A673 (cell line): Measurements from ENCODE around the gene AGXT2. TPM values are rescaled to one million over a fixed set of nuclear protein-coding genes. Genes with fewer than 3 reads are reported as not detected.

Source experiments
- BruUV-seq: library from RNA; stranded (reverse); fragments of 400-500 nt; replicated peaks from 2 replicates; lab custom pipeline; 2021; lab: Mats Ljungman, UMichigan
- CTCF ChIA-PET: fragments of 300-600 bp; sonication (Branson Sonifier 250); formaldehyde crosslinking; loops from one replicate; lab custom pipeline; 2022; ENCODE audit warnings: antibody characterized with exemption; lab: Charles Lee
- POLR2A ChIA-PET: fragments of 300-600 bp; sonication (Branson Sonifier 250); formaldehyde crosslinking; loops from one replicate; lab custom pipeline; 2022; ENCODE audit warnings: antibody characterized with exemption; ENCODE audit not compliant: low non-redundant PET; lab: Charles Lee
- DNase-seq: peaks from one replicate; pipeline ENCODE4 v3.0.0-alpha.2; 2015; ENCODE audit warnings: low spot score
- H3K27ac ChIP-seq: fragments of 200-600 bp; sonication (generic); 2 replicates; pipeline ENCODE4 v1.5.1; 2016; ENCODE audit warnings: mixed run types, low read depth, mild to moderate bottlenecking, mixed read lengths, antibody characterized with exemption, low read length; ENCODE audit not compliant: poor library complexity, severe bottlenecking
- H3K27me3 ChIP-seq: fragments of 200-600 bp; sonication (generic); replicated peaks from 2 replicates; pipeline ENCODE4 v1.6.1; 2017; ENCODE audit warnings: mixed run types, low read depth, mild to moderate bottlenecking, mixed read lengths, antibody characterized with exemption, low read length; ENCODE audit not compliant: insufficient read depth, poor library complexity
- H3K36me3 ChIP-seq: fragments of 200-600 bp; sonication (generic); 2 replicates; pipeline ENCODE4 v1.6.1; 2016; ENCODE audit warnings: mixed run types, mild to moderate bottlenecking, mixed read lengths, antibody characterized with exemption, low read length; ENCODE audit not compliant: insufficient read depth, poor library complexity, severe bottlenecking
- H3K4me1 ChIP-seq: fragments of 200-600 bp; sonication (generic); 2 replicates; pipeline ENCODE4 v1.6.1; 2017; ENCODE audit warnings: mixed run types, mild to moderate bottlenecking, mixed read lengths, antibody characterized with exemption, low read length; ENCODE audit not compliant: insufficient read depth, poor library complexity, severe bottlenecking
- H3K4me3 ChIP-seq: fragments of 200-600 bp; sonication (generic); 2 replicates; pipeline ENCODE4 v1.5.1; 2016; ENCODE audit warnings: low read depth, mixed run types, mild to moderate bottlenecking, mixed read lengths, low read length; ENCODE audit not compliant: poor library complexity, severe bottlenecking
- H3K9me3 ChIP-seq: fragments of 200-600 bp; sonication (generic); 2 replicates; pipeline ENCODE4 v1.6.1; 2016; ENCODE audit warnings: mixed run types, low read depth, mild to moderate bottlenecking, mixed read lengths, antibody characterized with exemption, low read length; ENCODE audit not compliant: poor library complexity, severe bottlenecking
- EZH2 ChIP-seq: fragments of 200-600 bp; sonication (generic); IDR thresholded peaks from 2 replicates; pipeline ENCODE4 v1.6.1; 2017; ENCODE audit warnings: borderline replicate concordance, low read depth, mild to moderate bottlenecking, mixed read lengths, antibody characterized with exemption, low read length; ENCODE audit not compliant: poor library complexity, severe bottlenecking
- intact Hi-C: fragments of 100-400 bp; cut with micrococcal nuclease; formaldehyde crosslinking; loops from one replicate; pipeline ENCODE4 v1.10.0; 2022; ENCODE audit not compliant: unreplicated experiment
- total RNA-seq: library from RNA; stranded (reverse); gene quantifications from 2 replicates; pipeline ENCODE4 v1.2.3, GENCODE V29; 2021
- TF ChIP-seq, protein P1 (sequence below): fragments of 300-800, 200-600 bp; sonication (generic); conservative IDR thresholded peaks from 2 replicates; pipeline ENCODE4 v1.5.1; 2017; ENCODE audit warnings: low read depth, mild to moderate bottlenecking, antibody characterized with exemption, low read length, moderate library complexity, mixed read lengths

AGXT2 gene
- total RNA-seq, 1 experiment from 2014 or later, result not detected

DNA sequence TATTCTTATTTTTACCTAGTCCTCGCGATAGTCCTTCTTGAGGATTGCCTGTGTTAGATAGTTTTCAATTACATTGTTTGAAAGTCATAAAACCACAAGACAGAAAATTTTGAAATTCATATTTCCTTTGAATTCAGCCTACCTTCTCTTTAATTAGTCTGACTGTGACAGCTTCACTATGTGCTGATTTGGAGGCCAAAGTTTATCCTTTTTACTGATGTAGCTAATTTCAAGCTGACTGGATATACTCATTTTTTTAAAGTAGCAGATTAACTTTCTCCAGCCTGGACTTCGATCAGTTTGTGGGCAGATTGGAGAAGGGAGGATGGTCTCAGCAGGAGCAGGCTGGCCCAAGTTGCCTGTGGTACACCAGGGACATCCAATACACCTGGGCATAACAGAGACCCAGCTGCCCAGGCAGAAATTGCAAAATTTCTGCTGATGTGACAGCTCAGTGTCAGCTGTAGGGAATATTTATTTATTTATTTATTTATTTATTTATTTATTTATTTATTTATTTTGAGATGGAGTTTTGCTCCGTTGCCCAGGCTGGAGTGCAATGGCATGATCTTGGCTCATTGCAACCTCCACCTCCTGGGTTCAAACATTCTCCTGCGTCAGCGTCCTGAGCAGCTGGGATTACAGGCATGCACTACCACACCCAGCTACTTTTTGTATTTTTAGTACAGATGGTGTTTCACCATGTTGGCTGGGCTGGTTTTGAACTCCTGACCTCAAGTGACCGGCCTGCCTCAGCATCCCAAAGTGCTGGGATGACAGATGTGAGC lies 24.2 kb downstream of the AGXT2 start:
- intact Hi-C loops, result no loop called here
- Histone ChIP-seq H3K4me1 (no peaks in the 10 kb centered on the region), H3K9me3 (no peaks in the 10 kb centered on the region), H3K27me3 (no peaks in the 10 kb centered on the region), H3K4me3 (no peak overlapping the region), H3K27ac (no peak overlapping the region), H3K36me3 (no peaks in the 10 kb centered on the region)
- CTCF ChIA-PET, result no interaction called here
- no peak for TF ChIP-seq EZH2
- TF ChIP-seq, protein P1, sequence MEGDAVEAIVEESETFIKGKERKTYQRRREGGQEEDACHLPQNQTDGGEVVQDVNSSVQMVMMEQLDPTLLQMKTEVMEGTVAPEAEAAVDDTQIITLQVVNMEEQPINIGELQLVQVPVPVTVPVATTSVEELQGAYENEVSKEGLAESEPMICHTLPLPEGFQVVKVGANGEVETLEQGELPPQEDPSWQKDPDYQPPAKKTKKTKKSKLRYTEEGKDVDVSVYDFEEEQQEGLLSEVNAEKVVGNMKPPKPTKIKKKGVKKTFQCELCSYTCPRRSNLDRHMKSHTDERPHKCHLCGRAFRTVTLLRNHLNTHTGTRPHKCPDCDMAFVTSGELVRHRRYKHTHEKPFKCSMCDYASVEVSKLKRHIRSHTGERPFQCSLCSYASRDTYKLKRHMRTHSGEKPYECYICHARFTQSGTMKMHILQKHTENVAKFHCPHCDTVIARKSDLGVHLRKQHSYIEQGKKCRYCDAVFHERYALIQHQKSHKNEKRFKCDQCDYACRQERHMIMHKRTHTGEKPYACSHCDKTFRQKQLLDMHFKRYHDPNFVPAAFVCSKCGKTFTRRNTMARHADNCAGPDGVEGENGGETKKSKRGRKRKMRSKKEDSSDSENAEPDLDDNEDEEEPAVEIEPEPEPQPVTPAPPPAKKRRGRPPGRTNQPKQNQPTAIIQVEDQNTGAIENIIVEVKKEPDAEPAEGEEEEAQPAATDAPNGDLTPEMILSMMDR, result no peak
- POLR2A ChIA-PET, result no interaction called here
- no TSS peak for BruUV-seq
- DNase-seq, result no peak

DNA sequence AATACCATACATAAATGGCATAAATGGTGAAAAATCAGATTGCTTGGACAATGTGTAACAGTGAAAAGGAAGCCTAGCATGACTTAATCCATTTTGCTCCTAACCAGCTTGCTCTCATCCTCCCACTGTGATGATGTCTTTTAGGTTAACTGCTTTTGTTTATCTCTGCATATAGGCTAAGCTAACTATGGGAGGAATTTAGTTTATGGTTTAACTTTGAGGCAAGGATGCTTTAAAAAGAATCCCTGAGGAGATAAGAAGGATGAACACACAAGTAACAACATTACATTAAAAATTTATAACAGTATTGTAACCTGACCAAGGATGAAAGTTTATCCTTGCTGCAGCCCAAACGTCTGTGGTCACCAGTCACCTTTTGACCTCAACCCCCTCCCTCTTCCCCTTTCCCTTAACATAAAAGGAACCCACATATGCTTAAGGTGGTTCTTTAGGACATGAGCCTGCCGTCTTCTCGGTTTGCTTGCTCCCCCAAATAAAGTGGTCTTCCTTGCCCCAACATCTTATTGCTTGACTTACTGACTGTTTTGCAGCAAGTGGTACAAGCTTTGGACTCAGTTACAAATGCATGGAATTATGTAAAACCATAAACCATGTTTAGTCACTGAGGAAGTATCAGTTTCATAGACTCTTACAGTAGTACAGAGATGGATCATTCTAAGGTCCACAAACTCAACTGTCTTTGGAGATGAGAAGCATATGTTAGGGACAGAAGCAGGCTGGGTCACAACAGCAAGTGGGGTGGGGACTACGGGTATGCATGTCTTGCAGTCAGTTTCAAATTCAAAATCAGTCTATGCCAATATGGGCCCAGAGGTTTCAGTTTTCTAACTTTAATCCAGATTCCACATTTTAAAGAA lies 31.3 kb downstream of the AGXT2 start:
- CTCF ChIA-PET, result no interaction called here
- no peaks in the 10 kb centered on the region for H3K27me3 ChIP-seq
- TF ChIP-seq EZH2, result no peak
- TF ChIP-seq, protein P1, result no peak
- BruUV-seq, result no TSS peak
- no peak for DNase-seq
- H3K9me3 ChIP-seq, result no peaks in the 10 kb centered on the region
- no peaks in the 10 kb centered on the region for H3K36me3 ChIP-seq
- POLR2A ChIA-PET, result no interaction called here
- intact Hi-C loops, result no loop called here
- H3K27ac ChIP-seq, result no peak overlapping the region
- no peak overlapping the region for H3K4me3 ChIP-seq
- H3K4me1 ChIP-seq, result no peaks in the 10 kb centered on the region

DNA sequence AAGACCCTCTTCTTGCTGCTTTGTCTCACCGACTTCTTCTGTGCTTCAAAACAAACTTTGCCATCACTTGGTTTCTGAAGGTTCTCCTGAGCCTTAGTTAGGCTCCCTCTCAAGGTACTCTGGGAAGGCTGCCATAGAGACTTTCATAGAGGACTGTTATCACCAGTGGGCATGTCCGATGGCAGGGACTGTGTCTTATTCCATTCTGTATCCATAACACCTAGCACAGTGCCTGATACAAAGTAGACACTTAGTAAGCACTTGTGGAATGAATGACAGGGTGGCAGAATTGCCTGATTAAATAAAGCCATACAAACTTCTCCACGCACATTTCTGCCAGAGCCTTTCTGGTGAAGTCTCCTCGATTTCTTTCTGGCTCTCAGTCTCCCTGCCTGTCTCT lies 32.7 kb downstream of the AGXT2 start:
- TF ChIP-seq, protein P1, result no peak
- no peak for TF ChIP-seq EZH2
- H3K27ac ChIP-seq, result no peak overlapping the region
- no peaks in the 10 kb centered on the region for H3K27me3 ChIP-seq
- no peaks in the 10 kb centered on the region for H3K9me3 ChIP-seq
- CTCF ChIA-PET, result no interaction called here
- no peaks in the 10 kb centered on the region for H3K36me3 ChIP-seq
- no peaks in the 10 kb centered on the region for H3K4me1 ChIP-seq
- DNase-seq, result no peak
- intact Hi-C loops, result no loop called here
- POLR2A ChIA-PET, result no interaction called here
- H3K4me3 ChIP-seq, result no peak overlapping the region
- BruUV-seq, result no TSS peak
